Right hindlimb (tissue), 1 donor: ENCODE measurements around the gene RHEB.

ENCODE experiments used
- DNase-seq: peaks from one replicate; pipeline ENCODE4 v3.0.0-alpha.2; 2018

The RHEB gene

DNA sequence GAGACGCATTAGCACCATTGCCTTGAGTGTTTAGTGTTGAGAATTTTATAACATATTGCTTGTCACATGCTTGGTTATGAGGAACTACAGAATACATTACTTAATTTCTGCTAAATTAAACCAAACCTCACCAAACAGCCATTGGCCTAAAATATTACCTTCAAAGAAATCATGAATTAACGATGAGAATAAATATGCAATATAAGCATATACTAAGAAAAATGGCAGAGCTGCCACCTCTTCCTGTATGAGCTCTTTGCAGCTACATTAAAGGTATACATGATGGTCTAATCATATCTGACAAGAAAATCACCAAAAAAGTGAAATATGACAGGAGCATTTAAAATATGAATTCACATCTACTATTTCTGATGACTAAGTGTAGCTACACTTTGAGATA, 5.2 kb upstream of the RHEB start:
- DNase-seq = no peak

- DNase-seq = no peak
These were observed 4.6 kb upstream of the RHEB start for GRCh38 chr7:151524331-151524730.

- DNase-seq = peak; percentile 63
These were observed 945 bp upstream of the RHEB start for GRCh38 chr7:151520419-151521261.

- peak; percentile 56 for DNase-seq
These were observed 539 bp downstream of the RHEB start for GRCh38 chr7:151518947-151519764.

DNA sequence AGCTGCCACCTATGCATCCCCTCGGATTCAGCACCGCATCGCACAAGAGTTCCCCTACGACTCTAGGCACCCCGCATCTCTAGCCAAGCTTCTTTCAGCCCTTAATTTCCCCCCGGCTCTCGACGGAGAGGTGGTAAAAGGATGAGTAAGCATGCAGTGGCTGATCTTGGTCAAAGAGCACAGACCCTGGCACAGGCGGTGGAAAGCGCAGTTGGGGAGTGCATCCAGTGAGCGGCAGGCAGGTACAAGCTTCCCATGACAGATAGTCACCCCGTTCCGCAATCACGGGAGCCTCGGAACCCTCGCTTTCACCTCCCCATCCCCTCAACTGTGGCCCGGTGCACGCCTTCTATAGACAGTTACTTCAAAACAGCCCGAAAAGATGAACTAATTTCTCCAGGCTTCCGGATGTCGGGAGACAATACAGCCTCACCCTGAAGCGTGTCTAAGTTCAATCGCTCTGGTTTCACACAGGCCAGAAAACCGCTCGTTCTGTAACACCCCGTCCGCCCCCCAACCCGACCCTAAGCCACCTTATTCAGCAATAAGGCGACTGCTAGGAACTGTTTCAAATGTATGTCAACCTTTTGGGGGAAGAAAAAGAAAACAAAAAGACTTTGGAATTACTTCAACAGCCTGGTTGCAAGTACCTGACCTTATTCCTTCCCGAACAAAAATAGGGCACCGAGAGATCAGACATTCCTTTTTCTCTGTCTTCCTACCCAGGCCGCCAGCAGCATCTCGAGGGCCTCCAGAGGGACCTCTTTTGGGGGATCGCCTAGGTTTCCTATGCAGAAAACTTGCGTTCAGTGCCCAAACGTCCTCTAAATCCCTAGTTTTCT, 1.4 kb downstream of the RHEB start:
- peak; percentile 68 for DNase-seq

GRCh38 chr7:151517601-151518104, 2.0 kb downstream of the RHEB start:
- no peak for DNase-seq

GRCh38 chr7:151515276-151515565, 4.5 kb downstream of the RHEB start:
- DNase-seq = no peak

DNA sequence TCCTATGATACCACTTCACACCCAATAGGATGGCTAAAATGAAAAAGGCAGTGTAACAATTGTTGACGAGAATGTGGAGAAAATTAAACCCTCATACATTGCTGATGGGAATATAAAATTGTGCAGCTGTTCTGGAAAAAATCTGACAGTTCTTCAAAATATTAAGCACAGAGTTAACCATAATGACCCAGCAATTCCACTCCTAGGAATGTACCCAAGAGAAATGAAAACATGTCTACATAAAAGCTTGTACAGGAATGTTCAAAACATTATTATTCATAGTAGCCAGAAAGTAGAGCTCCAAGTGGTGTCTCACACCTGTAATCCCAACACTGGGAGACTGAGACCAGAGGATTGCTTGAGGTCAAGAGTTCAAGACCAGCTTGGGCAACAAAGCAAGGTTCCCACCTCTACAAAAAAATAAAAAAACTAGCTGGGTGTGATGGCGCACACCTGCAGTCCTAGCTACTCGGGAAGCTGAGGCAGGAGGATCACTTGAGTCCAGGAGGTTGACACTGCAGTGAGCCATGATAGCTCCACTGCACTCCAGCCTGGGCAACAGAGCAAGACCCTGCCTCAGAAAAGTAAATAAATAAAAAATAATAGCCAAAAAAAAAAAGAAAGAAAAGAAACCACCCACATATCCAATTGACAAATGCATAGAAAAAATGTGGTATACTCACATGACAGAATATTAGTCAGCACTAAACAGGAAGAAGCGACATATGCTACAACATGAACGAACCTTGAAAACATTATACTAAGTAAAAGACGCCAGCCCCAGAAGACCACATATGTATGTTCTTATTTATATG, 5.0 kb downstream of the RHEB start:
- DNase-seq = no peak

DNA sequence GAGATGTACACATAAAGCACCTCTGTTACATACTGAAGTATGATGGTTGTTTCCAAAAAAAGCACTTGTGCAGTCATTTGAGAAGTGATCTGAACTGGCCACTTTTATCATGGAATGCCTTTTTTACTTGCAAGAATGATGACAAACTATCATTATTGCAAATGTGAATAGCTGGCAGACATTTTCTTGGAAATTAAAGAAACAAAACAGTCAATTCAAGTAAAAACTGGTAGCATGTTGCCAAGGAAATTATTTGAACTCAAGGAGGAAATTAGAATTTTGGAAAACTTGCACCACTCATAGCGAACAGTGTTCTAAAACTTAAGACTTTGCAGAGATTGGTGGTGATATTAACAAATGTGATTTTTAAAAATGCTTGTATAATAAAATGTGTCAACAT, 6.6 kb downstream of the RHEB start:
- no peak for DNase-seq

DNA sequence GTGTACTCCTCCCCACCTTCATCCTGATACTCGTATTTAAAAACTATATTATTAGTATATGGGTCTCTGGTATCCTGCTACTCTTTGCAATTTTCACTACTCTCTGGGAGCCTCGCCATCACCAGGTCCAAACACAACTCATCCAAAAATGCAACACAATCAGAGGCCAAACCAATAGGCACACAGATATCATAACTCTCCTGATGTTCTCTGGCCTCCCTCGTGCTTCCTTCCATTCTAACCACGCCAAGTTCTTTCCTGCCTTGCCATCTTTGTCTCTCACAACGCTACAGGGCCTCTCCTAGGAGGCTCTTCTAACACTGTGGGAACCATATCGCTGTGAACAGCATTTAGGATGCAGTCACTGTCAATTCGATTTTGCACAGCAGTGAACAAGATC, 7.3 kb downstream of the RHEB start:
- no peak for DNase-seq

DNA sequence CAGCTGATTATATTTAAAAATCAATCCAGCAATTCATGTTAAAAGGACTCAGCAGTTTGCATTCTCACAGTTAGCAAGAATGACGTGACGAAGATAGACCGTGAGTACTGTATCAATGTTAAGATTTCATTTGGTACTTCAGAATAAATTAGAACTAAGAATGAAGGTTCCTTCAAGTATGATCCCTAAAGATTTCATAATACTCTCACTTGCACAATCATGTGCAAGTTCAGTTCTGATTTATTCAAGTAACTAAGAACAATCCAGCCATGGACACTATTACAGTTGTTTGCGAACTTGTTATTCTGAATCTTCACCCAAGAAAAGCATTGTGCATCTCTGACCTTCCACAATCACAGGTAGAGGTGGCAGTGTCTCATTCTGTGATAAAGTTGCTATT, 7.7 kb downstream of the RHEB start:
- no peak for DNase-seq

DNA sequence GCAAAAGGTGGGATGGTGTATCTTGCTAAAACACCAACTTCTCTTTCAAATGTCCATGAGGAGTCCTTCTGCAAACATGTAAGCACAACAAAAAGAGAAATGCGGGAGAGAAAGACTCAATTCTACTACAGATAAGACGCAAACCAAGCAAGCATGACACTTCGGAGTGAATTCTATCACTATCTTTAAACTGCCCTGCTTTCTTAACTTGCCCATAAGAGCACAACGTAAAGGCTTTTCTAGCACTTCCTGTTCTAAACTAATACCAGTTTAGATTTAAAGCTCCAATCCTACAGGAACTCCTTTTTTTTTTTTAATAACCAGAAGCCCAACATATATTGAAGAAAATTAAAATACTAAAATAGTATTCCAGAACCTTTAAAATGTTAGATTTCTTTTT, 8.4 kb downstream of the RHEB start:
- no peak for DNase-seq

GRCh38 chr7:151509670-151510333, 9.9 kb downstream of the RHEB start:
- DNase-seq = no peak

DNA sequence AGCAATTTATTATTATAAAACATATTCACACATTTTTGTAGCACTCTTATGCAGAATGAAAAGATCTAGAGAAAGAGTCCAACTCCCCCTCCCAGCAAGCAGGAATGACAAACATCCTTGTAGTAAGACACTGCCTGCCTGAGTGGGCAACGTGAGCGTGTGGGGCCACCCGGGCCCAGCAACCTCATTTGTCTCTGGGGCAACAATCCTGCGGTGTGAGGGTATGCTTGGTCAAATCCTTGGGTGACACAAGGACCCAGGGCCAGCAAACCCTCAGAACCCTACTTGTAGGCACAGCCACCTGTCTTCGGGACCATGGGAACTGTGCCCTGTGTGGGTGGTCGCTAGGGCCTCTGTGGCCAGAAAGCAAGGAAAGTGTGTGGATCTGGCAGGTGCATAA, 10.7 kb downstream of the RHEB start:
- DNase-seq = no peak

DNA sequence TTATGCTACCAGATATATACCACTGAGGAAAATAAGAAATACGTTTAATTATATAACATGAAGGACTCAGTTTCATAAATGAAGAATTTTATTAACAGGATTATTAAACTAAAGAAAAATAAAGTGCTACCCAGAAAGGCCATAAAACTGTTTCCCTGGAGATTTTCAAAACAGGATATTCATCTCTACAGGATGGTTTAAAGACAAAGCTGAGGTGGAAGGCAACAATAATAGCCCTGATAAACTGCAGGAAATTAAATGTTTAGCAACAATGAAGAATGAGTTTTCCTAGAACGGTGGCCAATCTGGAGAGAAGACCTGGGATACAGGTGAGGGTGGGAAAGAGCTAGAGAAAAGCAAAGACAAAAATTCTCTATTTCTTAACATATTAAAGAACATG, 11.9 kb downstream of the RHEB start:
- DNase-seq = no peak

GRCh38 chr7:151506901-151507382, 12.8 kb downstream of the RHEB start:
- DNase-seq = no peak

- DNase-seq = no peak
These were observed 13.7 kb downstream of the RHEB start for GRCh38 chr7:151505836-151506468.

GRCh38 chr7:151505433-151505832, 14.3 kb downstream of the RHEB start:
- no peak for DNase-seq

GRCh38 chr7:151504715-151505326, 14.9 kb downstream of the RHEB start:
- no peak for DNase-seq

DNA sequence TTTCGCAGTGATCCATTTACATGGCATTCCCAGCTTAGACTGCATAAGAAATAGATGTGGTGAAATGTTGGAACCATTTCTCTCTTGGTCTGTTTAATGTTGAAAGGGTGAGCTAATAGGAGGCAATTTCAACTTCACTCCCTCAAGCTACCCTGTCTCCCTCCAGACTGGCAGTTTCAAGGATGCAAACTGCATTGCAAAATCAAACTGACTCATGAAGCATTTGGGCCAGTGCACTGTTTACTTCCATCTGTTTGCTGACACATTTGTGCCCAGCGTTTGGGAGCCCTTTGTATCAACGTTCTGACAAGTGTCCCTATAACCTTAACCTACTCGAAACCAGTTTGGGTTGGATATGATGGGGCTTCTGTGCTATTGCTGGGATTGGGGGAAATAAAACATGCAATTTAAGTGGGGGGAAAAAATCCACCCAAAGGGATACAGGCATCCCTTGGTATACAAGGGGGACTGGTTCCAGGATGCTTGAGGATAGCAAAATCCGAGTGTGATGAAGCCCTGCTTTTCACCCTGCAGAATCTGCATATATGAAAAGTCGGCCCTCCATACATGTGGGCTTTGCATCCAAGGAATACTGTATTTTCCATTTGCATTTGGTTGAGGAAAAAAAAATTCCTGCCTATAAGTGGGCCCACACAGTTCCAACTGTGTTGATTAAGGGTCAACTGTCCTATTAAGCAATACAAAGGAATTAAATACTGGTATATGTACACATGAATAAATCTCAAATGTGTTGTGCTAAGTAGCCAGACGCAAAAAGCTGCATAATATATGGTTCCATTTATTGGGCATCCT, 15.6 kb downstream of the RHEB start:
- DNase-seq = no peak
